A204.1 (cell line): Measurements from ENCODE around the gene GASK1B.

Source experiments
- FAIRE-seq: peaks from 2 replicates; lab custom pipeline; 2012; peaks lifted over from hg19 to GRCh38; lab: Jason Lieb, UNC

Gene GASK1B

GRCh38 chr4:158172261-158173258 is at the start of gene GASK1B:
GASK1B (minus strand) TSS chr4:158173025; CDS start chr4:158171375, 1,650 bp downstream.
- FAIRE-seq: peak; percentile 87

GRCh38 chr4:158219623-158220022 is 46.8 kb upstream of the GASK1B start:
- FAIRE-seq: no peak

- FAIRE-seq: no peak
Measured at GRCh38 chr4:158217763-158218162, 44.9 kb upstream of the GASK1B start.

- no peak for FAIRE-seq
Measured at GRCh38 chr4:158214856-158215255, 42.0 kb upstream of the GASK1B start.

GRCh38 chr4:158213466-158213865 is 40.6 kb upstream of the GASK1B start:
- FAIRE-seq: no peak

- FAIRE-seq: no peak
Measured at GRCh38 chr4:158211222-158211621, 38.4 kb upstream of the GASK1B start.

GRCh38 chr4:158209825-158210807 is 37.3 kb upstream of the GASK1B start, which contains the start of gene TMEM144:
TMEM144 (plus strand) TSS chr4:158210486; CDS start chr4:158212668, 2,182 bp downstream.
- no peak for FAIRE-seq

GRCh38 chr4:158208963-158209640 is 36.3 kb upstream of the GASK1B start:
- no peak for FAIRE-seq

- peak; percentile 94 for FAIRE-seq
Measured at GRCh38 chr4:158203929-158204328, 31.1 kb upstream of the GASK1B start.

GRCh38 chr4:158203436-158203835 is 30.6 kb upstream of the GASK1B start:
- no peak for FAIRE-seq

GRCh38 chr4:158202481-158202880 is 29.7 kb upstream of the GASK1B start:
- peak; percentile 76 for FAIRE-seq

GRCh38 chr4:158201876-158202275 is 29.1 kb upstream of the GASK1B start:
- no peak for FAIRE-seq

GRCh38 chr4:158201322-158201721 is 28.5 kb upstream of the GASK1B start:
- no peak for FAIRE-seq

- FAIRE-seq: no peak
Measured at GRCh38 chr4:158200214-158200613, 27.4 kb upstream of the GASK1B start.

GRCh38 chr4:158197194-158197776 is 24.5 kb upstream of the GASK1B start:
- no peak for FAIRE-seq

GRCh38 chr4:158195297-158195696 is 22.5 kb upstream of the GASK1B start:
- no peak for FAIRE-seq

GRCh38 chr4:158193171-158193749 is 20.4 kb upstream of the GASK1B start:
- FAIRE-seq: peak; percentile 11

GRCh38 chr4:158192439-158193158 is 19.8 kb upstream of the GASK1B start:
- no peak for FAIRE-seq

- no peak for FAIRE-seq
Measured at GRCh38 chr4:158190718-158191117, 17.9 kb upstream of the GASK1B start.

GRCh38 chr4:158189422-158189821 is 16.6 kb upstream of the GASK1B start:
- FAIRE-seq: no peak
